HG03520 (cell line): ENCODE measurements around the gene MEIKIN.
"Not testable (repeated sequence)": the region's sequence is repeated elsewhere in the genome, so short reads cannot be mapped to it uniquely, and the experiment has no call there.

ENCODE experiments used
- ATAC-seq: cut with Tn5 transposase; IDR thresholded peaks from one replicate; pipeline ENCODE4 v1.9.1; 2021; ENCODE audit warnings: mild to moderate bottlenecking, moderate library complexity; ENCODE audit not compliant: unreplicated experiment

MEIKIN gene

GRCh38 chr5:131914472-131914871, 31.0 kb downstream of the MEIKIN start:
- ATAC-seq = no peak

GRCh38 chr5:131913603-131914002, 31.9 kb downstream of the MEIKIN start:
- no peak for ATAC-seq

GRCh38 chr5:131906668-131907067, 38.8 kb downstream of the MEIKIN start:
- no peak for ATAC-seq

- ATAC-seq = not testable (repeated sequence)
Observed at GRCh38 chr5:131902266-131902665, 43.2 kb downstream of the MEIKIN start.

GRCh38 chr5:131899686-131900085, 45.8 kb downstream of the MEIKIN start:
- no peak for ATAC-seq

- ATAC-seq = no peak
Observed at GRCh38 chr5:131883984-131884383, 61.5 kb downstream of the MEIKIN start.

GRCh38 chr5:131879705-131880104, 65.8 kb downstream of the MEIKIN start:
- ATAC-seq = no peak

GRCh38 chr5:131877873-131878272, 67.6 kb downstream of the MEIKIN start:
- ATAC-seq = no peak

GRCh38 chr5:131871251-131871650, 74.2 kb downstream of the MEIKIN start:
- not testable (repeated sequence) for ATAC-seq

GRCh38 chr5:131867524-131867923, 77.9 kb downstream of the MEIKIN start:
- ATAC-seq = no peak

GRCh38 chr5:131863700-131864099, 81.8 kb downstream of the MEIKIN start:
- ATAC-seq = no peak

- ATAC-seq = no peak
Observed at GRCh38 chr5:131857388-131857787, 88.1 kb downstream of the MEIKIN start.

- no peak for ATAC-seq
Observed at GRCh38 chr5:131855452-131855851, 90.0 kb downstream of the MEIKIN start.

- ATAC-seq = no peak
Observed at GRCh38 chr5:131854134-131854533, 91.3 kb downstream of the MEIKIN start.

GRCh38 chr5:131848662-131849061, 96.8 kb downstream of the MEIKIN start:
- ATAC-seq = no peak

- no peak for ATAC-seq
Observed at GRCh38 chr5:131846536-131846935, 98.9 kb downstream of the MEIKIN start.

GRCh38 chr5:131845828-131846227, 99.6 kb downstream of the MEIKIN start:
- ATAC-seq = no peak

GRCh38 chr5:131842971-131843370, 102.5 kb downstream of the MEIKIN start:
- not testable (repeated sequence) for ATAC-seq

GRCh38 chr5:131832702-131833101, 112.8 kb downstream of the MEIKIN start:
- not testable (repeated sequence) for ATAC-seq

- ATAC-seq = peak; percentile 92
Observed at GRCh38 chr5:131825404-131826013, 120.0 kb downstream of the MEIKIN start.

- no peak for ATAC-seq
Observed at GRCh38 chr5:131824631-131825030, 120.8 kb downstream of the MEIKIN start.

GRCh38 chr5:131821221-131821620, 124.2 kb downstream of the MEIKIN start:
- ATAC-seq = no peak
